Astrocyte of the cerebellum (primary cell): ENCODE measurements around the gene PNPLA7.

Experiments used
- DNase-seq: peaks from one replicate; pipeline ENCODE4 v3.0.0-alpha.2; 2011; ENCODE audit warnings: low read depth
- H3K4me3 ChIP-seq: 2 replicates; pipeline ENCODE4 v1.5.1; 2011; ENCODE audit warnings: mild to moderate bottlenecking, low read depth, low read length, moderate library complexity
- CTCF ChIP-seq: IDR thresholded peaks from 2 replicates; pipeline ENCODE4 v1.5.1; 2012; ENCODE audit warnings: low read length, low read depth, moderate library complexity, mild to moderate bottlenecking; ENCODE audit errors: missing control alignments
- in situ Hi-C: cut with HindIII; loops from 2 replicates; pipeline ENCODE4 v1.10.0; 2017; ENCODE audit warnings: low sequenced_read_pairs

Gene PNPLA7

GRCh38 chr9:137449931-137450538 lies 100.2 kb downstream of the PNPLA7 start:
- TF ChIP-seq CTCF: no peak
- DNase-seq: no peak
- in situ Hi-C loops: no loop called here
- no peak overlapping the region for H3K4me3 ChIP-seq

- no peak for DNase-seq
- TF ChIP-seq CTCF: no peak
- H3K4me3 ChIP-seq: no peak overlapping the region
- in situ Hi-C loops: no loop called here
Measured at GRCh38 chr9:137449081-137449844, 100.9 kb downstream of the PNPLA7 start.

GRCh38 chr9:137448602-137448962 lies 101.6 kb downstream of the PNPLA7 start:
- in situ Hi-C loops: no loop called here
- no peak for DNase-seq
- H3K4me3 ChIP-seq: no peak overlapping the region

GRCh38 chr9:137447722-137448601 lies 102.2 kb downstream of the PNPLA7 start:
- TF ChIP-seq CTCF: no peak
- no peak overlapping the region for H3K4me3 ChIP-seq
- no peak for DNase-seq
- in situ Hi-C loops: no loop called here

More at GRCh38 chr9:137448602-137448962, 101.6 kb downstream of the PNPLA7 start:
- no peak for TF ChIP-seq CTCF

GRCh38 chr9:137446851-137447471 lies 103.2 kb downstream of the PNPLA7 start:
- TF ChIP-seq CTCF: no peak
- DNase-seq: no peak
- H3K4me3 ChIP-seq: no peak overlapping the region
- in situ Hi-C loops: no loop called here

- in situ Hi-C loops: no loop called here
- H3K4me3 ChIP-seq: no peak overlapping the region
- DNase-seq: no peak
- TF ChIP-seq CTCF: no peak
Measured at GRCh38 chr9:137445930-137446431, 104.2 kb downstream of the PNPLA7 start.
